SK-N-SH (cell line): ENCODE data around the gene JMJD8. TPM values are rescaled to one million over a fixed set of nuclear protein-coding genes. Genes with fewer than 3 reads are reported as not detected.

Experiments used
- CTCF ChIA-PET: fragments of 300-600, 350-600 bp; formaldehyde crosslinking; extraction: SDS; loops from one replicate; lab custom pipeline; 2021; lab: Yijun Ruan, JAX
- POLR2A ChIA-PET: fragments of 350-600 bp; sonication (Branson Sonifier 250); formaldehyde crosslinking; extraction: SDS; loops from one replicate; lab custom pipeline; 2020; ENCODE audit warnings: antibody characterized with exemption, inconsistent platforms; lab: Yijun Ruan, JAX
- DNase-seq: peaks from one replicate; pipeline ENCODE4 v3.0.0; 2012
- H2AFZ ChIP-seq: fragments of 200-600 bp; sonication (generic); 2 replicates; pipeline ENCODE4 v1.8.1; 2016; ENCODE audit warnings: antibody characterized with exemption, mild to moderate bottlenecking, low read depth
- H3F3A ChIP-seq: fragments of 200-600 bp; sonication (generic); replicated peaks from 2 replicates; pipeline ENCODE3; 2016; ENCODE audit warnings: antibody characterized with exemption, mild to moderate bottlenecking; ENCODE audit not compliant: insufficient read depth
- H3K27ac ChIP-seq, 2 experiments: fragments of 200-500 bp in 1 of 2; fragments of 200-600 bp in 1 of 2; sonication (Bioruptor generic) in 1 of 2; sonication (generic), shearing (Covaris generic) in 1 of 2; 2 replicates each; pipeline versions ENCODE4 v1.5.1 to v1.6.1; 2014 to 2016; ENCODE audit warnings: low read depth in 2 of 2, inconsistent platforms in 1 of 2, low read length in 1 of 2, mild to moderate bottlenecking in 1 of 2, mixed read lengths in 1 of 2
- H3K27me3 ChIP-seq: fragments of 200-600 bp; sonication (generic), shearing (Covaris generic); 2 replicates; pipeline ENCODE4 v1.6.1; 2016; ENCODE audit warnings: mixed run types; ENCODE audit not compliant: insufficient read depth
- H3K36me3 ChIP-seq, 2 experiments: fragments of 200-500 bp in 1 of 2; fragments of 200-600 bp in 1 of 2; sonication (Bioruptor generic) in 1 of 2; sonication (generic) in 1 of 2; replicated peaks in 1 of 2; 2 replicates each; pipeline versions ENCODE3 to v1.5.1; 2014 to 2016; ENCODE audit warnings: low read length in 1 of 2, mild to moderate bottlenecking in 1 of 2; ENCODE audit not compliant: insufficient read depth in 2 of 2, control insufficient read depth in 1 of 2
- H3K4me1 ChIP-seq, 2 experiments: fragments of 200-500 bp in 1 of 2; fragments of 200-600 bp in 1 of 2; sonication (Bioruptor generic) in 1 of 2; sonication (generic), shearing (Covaris generic) in 1 of 2; 2 replicates each; pipeline versions ENCODE4 v1.5.1 to v1.6.1; 2014 to 2016; ENCODE audit warnings: low read depth in 1 of 2, low read length in 1 of 2, mixed run types in 1 of 2; ENCODE audit not compliant: insufficient read depth in 2 of 2, control insufficient read depth in 1 of 2
- H3K4me2 ChIP-seq: fragments of 200-600 bp; sonication (generic), shearing (Covaris generic); 2 replicates; pipeline ENCODE4 v1.6.1; 2017; ENCODE audit warnings: mixed run types
- H3K4me3 ChIP-seq, 2 experiments: fragments of 200-500 bp in 1 of 2; fragments of 200-600 bp in 1 of 2; sonication (Bioruptor generic) in 1 of 2; sonication (generic), shearing (Covaris generic) in 1 of 2; 2 replicates each; pipeline versions ENCODE4 v1.5.1 to v1.8.1; 2014 to 2016; ENCODE audit warnings: low read depth in 2 of 2, inconsistent platforms in 1 of 2, low read length in 1 of 2, mild to moderate bottlenecking in 1 of 2, mixed read lengths in 1 of 2, moderate library complexity in 1 of 2
- H3K79me2 ChIP-seq: fragments of 200-600 bp; sonication (generic); 2 replicates; pipeline ENCODE4 v1.8.1; 2017; ENCODE audit warnings: mild to moderate bottlenecking; ENCODE audit not compliant: insufficient read depth
- H3K9ac ChIP-seq: fragments of 200-600 bp; sonication (generic); 2 replicates; pipeline ENCODE4 v1.6.1; 2017; ENCODE audit warnings: mixed run types
- H3K9me2 ChIP-seq: fragments of 200-600 bp; sonication (generic); 2 replicates; pipeline ENCODE4 v1.6.1; 2017; ENCODE audit warnings: mixed run types
- H3K9me3 ChIP-seq: fragments of 200-600 bp; sonication (generic); 2 replicates; pipeline ENCODE4 v1.6.1; 2017; ENCODE audit warnings: mixed run types, mild to moderate bottlenecking, moderate library complexity
- H4K20me1 ChIP-seq: fragments of 200-600 bp; sonication (generic); 2 replicates; pipeline ENCODE4 v1.6.1; 2017; ENCODE audit warnings: mild to moderate bottlenecking, mixed run types; ENCODE audit not compliant: insufficient read depth
- ELF1 ChIP-seq: IDR thresholded peaks from 2 replicates; pipeline ENCODE4 v1.4.0; 2012
- FOSL2 ChIP-seq: IDR thresholded peaks from 2 replicates; pipeline ENCODE4 v1.4.0; 2012; ENCODE audit warnings: low read depth, mild to moderate bottlenecking, moderate library complexity, borderline replicate concordance
- IRF3 ChIP-seq: fragments of 150-350 bp; IDR thresholded peaks from 2 replicates; pipeline ENCODE4 v1.6.1; 2016; ENCODE audit warnings: mild to moderate bottlenecking, low read depth, low read length
- MXI1 ChIP-seq: IDR thresholded peaks from 2 replicates; pipeline ENCODE4 v1.6.1; 2012; ENCODE audit warnings: mild to moderate bottlenecking, low read depth, low read length, improper control_type of control experiment
- RCOR1 ChIP-seq: fragments of 150-350 bp; IDR thresholded peaks from 2 replicates; pipeline ENCODE4 v1.6.1; 2017; ENCODE audit warnings: antibody characterized with exemption, low read length
- RXRA ChIP-seq: IDR thresholded peaks from 2 replicates; pipeline ENCODE4 v1.4.0; 2012; ENCODE audit warnings: low read depth, mild to moderate bottlenecking, borderline replicate concordance
- SIN3A ChIP-seq: IDR thresholded peaks from 2 replicates; pipeline ENCODE4 v1.6.1; 2012; ENCODE audit warnings: low read depth, mild to moderate bottlenecking, low read length, moderate library complexity, borderline replicate concordance
- TAF1 ChIP-seq: IDR thresholded peaks from 2 replicates; pipeline ENCODE4 v1.6.1; 2012; ENCODE audit warnings: low read depth, mild to moderate bottlenecking, low read length, moderate library complexity, borderline replicate concordance
- USF2 ChIP-seq: fragments of 150-350 bp; IDR thresholded peaks from 2 replicates; pipeline ENCODE4 v1.6.1; 2017; ENCODE audit warnings: antibody characterized with exemption, low read length, low read depth, borderline replicate concordance
- YY1 ChIP-seq: IDR thresholded peaks from 2 replicates; pipeline ENCODE4 v1.4.0; 2012; ENCODE audit warnings: low read depth, mild to moderate bottlenecking
- WGBS: methylation state at CpG from one replicate; pipeline ENCODE4 v1.1.6; 2017; ENCODE audit warnings: low lambda C conversion rate; 5-methylcytosine and 5-hydroxymethylcytosine counted together
- polyA plus RNA-seq, 3 experiments: library from polyadenylated mRNA; depleted of rRNA; stranded (reverse); fragments of >200 nt; gene quantifications; 2 replicates each; pipeline ENCODE4 v1.2.3, GENCODE V29; 2012
- TF ChIP-seq, protein P1 (sequence below): fragments of 200-600 bp; sonication (generic); IDR thresholded peaks from 2 replicates; pipeline ENCODE4 v1.6.1; 2017; ENCODE audit warnings: antibody characterized with exemption, mild to moderate bottlenecking, moderate library complexity
- TF ChIP-seq, protein P2 (sequence below): IDR thresholded peaks from 2 replicates; pipeline ENCODE4 v1.4.0; 2012; ENCODE audit warnings: low read depth, borderline replicate concordance

JMJD8 gene
- polyA plus RNA-seq, 1 of the 3 experiments (the other 2 are of a cell fraction): 67.0 TPM

GRCh38 chr16:673399-673991, 10.6 kb downstream of the JMJD8 start:
- Histone ChIP-seq H3K27me3 (no peaks in the 10 kb centered on the region), H3K79me2 (peaks cover 19% of the 10 kb centered on the region), H2AFZ (no peak overlapping the region), H3K4me2 (no peak overlapping the region), H3K9me3 (no peaks in the 10 kb centered on the region), H4K20me1 (0 out of 2 replicates have a peak, but pooled peaks cover 6% of the 10 kb centered on the region), H3K9ac (no peak overlapping the region), H3K4me3 (no peak overlapping the region), H3K36me3 (peaks cover 5 to 49% of the 10 kb centered on the region in 2 experiments), H3K9me2 (no peaks in the 10 kb centered on the region), H3K4me1 (peaks cover 0 to 18% of the 10 kb centered on the region in 2 experiments; a peak in 1 of 4 replicates), H3F3A (peaks cover 4% of the 10 kb centered on the region), H3K27ac (no peak overlapping the region)
- ChIA-PET POLR2A (interaction anchor here (0.9 to 1.0 kb wide), 2 partner anchors 8 to 11 kb away, joined by 3 to 4 read pairs; partner anchors contain the start of gene JMJD8), CTCF (interaction anchor here (4.6 kb wide), 1 partner anchor 13 kb away, joined by 20 read pairs; no protein-coding TSS in a partner anchor)
- TF ChIP-seq, protein P1, sequence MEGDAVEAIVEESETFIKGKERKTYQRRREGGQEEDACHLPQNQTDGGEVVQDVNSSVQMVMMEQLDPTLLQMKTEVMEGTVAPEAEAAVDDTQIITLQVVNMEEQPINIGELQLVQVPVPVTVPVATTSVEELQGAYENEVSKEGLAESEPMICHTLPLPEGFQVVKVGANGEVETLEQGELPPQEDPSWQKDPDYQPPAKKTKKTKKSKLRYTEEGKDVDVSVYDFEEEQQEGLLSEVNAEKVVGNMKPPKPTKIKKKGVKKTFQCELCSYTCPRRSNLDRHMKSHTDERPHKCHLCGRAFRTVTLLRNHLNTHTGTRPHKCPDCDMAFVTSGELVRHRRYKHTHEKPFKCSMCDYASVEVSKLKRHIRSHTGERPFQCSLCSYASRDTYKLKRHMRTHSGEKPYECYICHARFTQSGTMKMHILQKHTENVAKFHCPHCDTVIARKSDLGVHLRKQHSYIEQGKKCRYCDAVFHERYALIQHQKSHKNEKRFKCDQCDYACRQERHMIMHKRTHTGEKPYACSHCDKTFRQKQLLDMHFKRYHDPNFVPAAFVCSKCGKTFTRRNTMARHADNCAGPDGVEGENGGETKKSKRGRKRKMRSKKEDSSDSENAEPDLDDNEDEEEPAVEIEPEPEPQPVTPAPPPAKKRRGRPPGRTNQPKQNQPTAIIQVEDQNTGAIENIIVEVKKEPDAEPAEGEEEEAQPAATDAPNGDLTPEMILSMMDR: no peak
- TF ChIP-seq RXRA: no peak
- TF ChIP-seq FOSL2: no peak
- no peak for TF ChIP-seq IRF3
- no peak for TF ChIP-seq RCOR1
- TF ChIP-seq TAF1: no peak
- TF ChIP-seq USF2: no peak
- no peak for TF ChIP-seq ELF1
- TF ChIP-seq, protein P2, sequence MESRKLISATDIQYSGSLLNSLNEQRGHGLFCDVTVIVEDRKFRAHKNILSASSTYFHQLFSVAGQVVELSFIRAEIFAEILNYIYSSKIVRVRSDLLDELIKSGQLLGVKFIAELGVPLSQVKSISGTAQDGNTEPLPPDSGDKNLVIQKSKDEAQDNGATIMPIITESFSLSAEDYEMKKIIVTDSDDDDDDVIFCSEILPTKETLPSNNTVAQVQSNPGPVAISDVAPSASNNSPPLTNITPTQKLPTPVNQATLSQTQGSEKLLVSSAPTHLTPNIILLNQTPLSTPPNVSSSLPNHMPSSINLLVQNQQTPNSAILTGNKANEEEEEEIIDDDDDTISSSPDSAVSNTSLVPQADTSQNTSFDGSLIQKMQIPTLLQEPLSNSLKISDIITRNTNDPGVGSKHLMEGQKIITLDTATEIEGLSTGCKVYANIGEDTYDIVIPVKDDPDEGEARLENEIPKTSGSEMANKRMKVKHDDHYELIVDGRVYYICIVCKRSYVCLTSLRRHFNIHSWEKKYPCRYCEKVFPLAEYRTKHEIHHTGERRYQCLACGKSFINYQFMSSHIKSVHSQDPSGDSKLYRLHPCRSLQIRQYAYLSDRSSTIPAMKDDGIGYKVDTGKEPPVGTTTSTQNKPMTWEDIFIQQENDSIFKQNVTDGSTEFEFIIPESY: no peak
- no peak for TF ChIP-seq SIN3A
- TF ChIP-seq YY1: no peak
- TF ChIP-seq MXI1: no peak
- DNase-seq: no peak
- 100% methylated on average over 4 of the region's 18 CpGs for WGBS
